HG02642 (cell line): ENCODE results near the gene PRX.

Experiments used
- ATAC-seq: cut with Tn5 transposase; IDR thresholded peaks from one replicate; pipeline ENCODE4 v1.9.1; 2021; ENCODE audit warnings: mild to moderate bottlenecking; ENCODE audit not compliant: unreplicated experiment, poor library complexity

The PRX gene

GRCh38 chr19:40367577-40368434 is 45.4 kb downstream of the PRX start:
- ATAC-seq = no peak

GRCh38 chr19:40366697-40367561 is 46.2 kb downstream of the PRX start:
- ATAC-seq = no peak

GRCh38 chr19:40365613-40366401 is 47.4 kb downstream of the PRX start:
- no peak for ATAC-seq

GRCh38 chr19:40365010-40365409 is 48.2 kb downstream of the PRX start:
- no peak for ATAC-seq

GRCh38 chr19:40363069-40363468 is 50.1 kb downstream of the PRX start:
- ATAC-seq = no peak

GRCh38 chr19:40362160-40362559 is 51.0 kb downstream of the PRX start:
- ATAC-seq = no peak

- ATAC-seq = no peak
Observed at GRCh38 chr19:40360708-40361241, 52.4 kb downstream of the PRX start.

- ATAC-seq = no peak
Observed at GRCh38 chr19:40360020-40360707, 53.0 kb downstream of the PRX start.

- ATAC-seq = no peak
Observed at GRCh38 chr19:40358773-40359172, 54.4 kb downstream of the PRX start.

- no peak for ATAC-seq
Observed at GRCh38 chr19:40357640-40358039, 55.5 kb downstream of the PRX start.

GRCh38 chr19:40356681-40357595 is 56.2 kb downstream of the PRX start:
- ATAC-seq = no peak

- ATAC-seq = no peak
Observed at GRCh38 chr19:40355975-40356680, 57.0 kb downstream of the PRX start.

GRCh38 chr19:40348961-40349507 is 64.1 kb downstream of the PRX start:
- ATAC-seq = no peak

GRCh38 chr19:40348125-40348913 is 64.9 kb downstream of the PRX start, which contains the start of the genes C19orf47 and PLD3:
TSS of gene C19orf47 (minus strand) at chr19:40348397. CDS start at chr19:40341857, 6,540 bp downstream.
TSS of gene PLD3 (plus strand) at chr19:40348695. CDS start at chr19:40366484, 17,789 bp downstream.
- peak; percentile 96 for ATAC-seq

GRCh38 chr19:40344422-40344821 is 68.8 kb downstream of the PRX start:
- ATAC-seq = no peak
